CD4-positive, alpha-beta memory T cell (primary cell): ENCODE measurements around the gene THYN1. TPM values are rescaled to one million over a fixed set of nuclear protein-coding genes. Genes with fewer than 3 reads are reported as not detected.

ENCODE experiments used
- CTCF ChIA-PET: fragments of 350-600 bp; sonication (Branson Sonifier 250); formaldehyde crosslinking; loops from one replicate; lab custom pipeline; 2021; ENCODE audit warnings: inconsistent platforms; ENCODE audit not compliant: partially characterized antibody; lab: Charles Lee
- POLR2A ChIA-PET: fragments of 350-600 bp; sonication (Branson Sonifier 250); formaldehyde crosslinking; loops from one replicate; lab custom pipeline; 2021; ENCODE audit not compliant: partially characterized antibody; lab: Charles Lee
- DNase-seq, 5 donors: peaks; one replicate each; pipeline versions ENCODE4 v3.0.0 to v3.0.0-alpha.2; 2020 to 2022; ENCODE audit warnings: mixed read lengths in 1 of 5
- H3K27ac ChIP-seq: one replicate; pipeline ENCODE4 v1.7.0; 2013; ENCODE audit warnings: low read depth, low read length
- H3K27me3 ChIP-seq: 2 replicates; pipeline ENCODE4 v1.7.0; 2013; ENCODE audit warnings: mild to moderate bottlenecking, low read length, moderate library complexity; ENCODE audit not compliant: insufficient read depth
- H3K36me3 ChIP-seq: 2 replicates; pipeline ENCODE4 v1.7.0; 2013; ENCODE audit warnings: mild to moderate bottlenecking, low read length, moderate library complexity; ENCODE audit not compliant: insufficient read depth
- H3K4me1 ChIP-seq: 2 replicates; pipeline ENCODE4 v1.7.0; 2013; ENCODE audit warnings: mild to moderate bottlenecking, low read length, moderate library complexity; ENCODE audit not compliant: insufficient read depth
- H3K4me3 ChIP-seq, 2 donors: one replicate each; pipeline ENCODE4 v1.7.0; 2013; ENCODE audit warnings: low read length in 2 of 2, mild to moderate bottlenecking in 1 of 2
- H3K9me3 ChIP-seq, 2 donors: one replicate each; pipeline ENCODE4 v1.7.0; 2013; ENCODE audit warnings: low read length in 2 of 2, control low read depth in 1 of 2; ENCODE audit not compliant: control insufficient read depth in 1 of 2
- H3K27ac Mint-ChIP-seq, 7 donors: one replicate each; pipeline ENCODE4 v1.8.0; 2020 to 2021; ENCODE audit warnings: mixed read lengths in 7 of 7, mild to moderate bottlenecking in 6 of 7, inconsistent platforms in 3 of 7, moderate library complexity in 3 of 7
- H3K27me3 Mint-ChIP-seq, 2 donors: one replicate each; pipeline ENCODE4 v1.8.0; 2020 to 2021; ENCODE audit warnings: mixed read lengths in 2 of 2
- H3K36me3 Mint-ChIP-seq, 2 donors: one replicate each; pipeline ENCODE4 v1.8.0; 2020 to 2021; ENCODE audit warnings: mixed read lengths in 2 of 2, inconsistent platforms in 1 of 2, mild to moderate bottlenecking in 1 of 2
- H3K4me1 Mint-ChIP-seq, 4 donors: one replicate each; pipeline ENCODE4 v1.8.0; 2020 to 2021; ENCODE audit warnings: mixed read lengths in 4 of 4, mild to moderate bottlenecking in 1 of 4
- H3K4me3 Mint-ChIP-seq, 8 donors: one replicate each; pipeline ENCODE4 v1.8.0; 2020 to 2021; ENCODE audit warnings: mixed read lengths in 8 of 8, mild to moderate bottlenecking in 7 of 8, moderate library complexity in 6 of 8, inconsistent platforms in 3 of 8
- H3K9me3 Mint-ChIP-seq, 8 donors: one replicate each; pipeline ENCODE4 v1.8.0; 2020 to 2021; ENCODE audit warnings: mixed read lengths in 8 of 8, mild to moderate bottlenecking in 5 of 8, inconsistent platforms in 3 of 8, moderate library complexity in 1 of 8
- intact Hi-C: fragments of 100-400 bp; cut with micrococcal nuclease; formaldehyde crosslinking; loops from one replicate; pipeline ENCODE4 v1.15.1; 2023
- polyA plus RNA-seq, 2 donors: library from polyadenylated mRNA; unstranded; fragments of 300-500 nt; fragmentation: Illumina TruSeq; gene quantifications; one replicate each; pipeline ENCODE4 v1.2.3, GENCODE V29; 2021
- total RNA-seq, 2 experiments: library from RNA; stranded (reverse); gene quantifications; one replicate each; pipeline ENCODE4 v1.2.3, GENCODE V29; 2021

The THYN1 gene
- total and polyA plus RNA-seq, 4 experiments from 2014 or later = 59.3 to 163 (median 94.5) TPM

DNA sequence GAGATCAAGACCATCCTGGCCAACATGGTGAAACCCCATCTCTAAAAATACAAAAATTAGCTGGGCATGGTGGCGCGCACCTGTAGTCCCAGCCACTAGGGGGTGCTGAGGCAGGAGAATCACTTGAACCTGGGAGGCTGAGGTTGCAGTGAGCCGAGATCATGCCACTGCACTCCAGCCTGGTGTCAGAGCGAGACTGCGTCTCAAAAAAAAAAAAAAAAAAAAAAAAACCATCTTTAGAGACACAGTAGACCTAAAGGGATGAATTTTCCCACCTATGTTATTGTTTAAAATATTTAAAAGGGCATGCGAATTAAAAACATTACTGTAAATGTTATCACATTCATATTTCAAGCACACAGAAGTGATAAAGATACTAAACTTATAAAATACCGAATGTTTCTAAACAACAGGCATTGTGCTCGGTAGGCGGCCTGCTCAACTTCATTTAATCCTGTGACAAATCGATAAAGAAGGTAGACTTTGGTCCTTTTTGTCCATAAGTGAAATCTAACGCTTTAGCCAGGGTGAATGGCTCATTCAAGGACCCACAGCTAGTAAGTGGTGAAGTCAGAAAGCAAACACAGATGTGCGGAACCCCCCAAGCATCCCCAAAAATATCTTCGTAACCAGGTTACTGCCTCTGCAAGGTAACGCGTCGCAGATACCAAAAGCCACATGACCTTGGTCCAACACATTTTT is 45.5 kb downstream of the THYN1 start:
- no peaks in the 10 kb centered on the region for H3K27me3 ChIP-seq
- Mint-ChIP-seq H3K4me3 (no peak overlapping the region), H3K36me3 (peaks cover 54 to 65% of the 10 kb centered on the region in 2 donors), H3K27me3 (no peaks in the 10 kb centered on the region), H3K9me3 (no peaks in the 10 kb centered on the region), H3K4me1 (peaks cover 1 to 7% (median 5%) of the 10 kb centered on the region in 4 donors), H3K27ac (peak overlapping the region in 4 of 7 donors; percentile 17 to 24 (median 22))
- no peaks in the 10 kb centered on the region for H3K4me1 ChIP-seq
- peaks cover 39% of the 10 kb centered on the region for H3K36me3 ChIP-seq
- H3K9me3 ChIP-seq = no peaks in the 10 kb centered on the region
- no peak overlapping the region for H3K4me3 ChIP-seq
- DNase-seq = peak; percentile 54 to 69 (median 64)
- no peak overlapping the region for H3K27ac ChIP-seq
- intact Hi-C loops = loop anchor here (1.0 to 5.0 kb wide), 4 partner anchors 17 to 280 kb away; partner anchors contain the start of genes GLB1L3 and VPS26B
- CTCF ChIA-PET = interaction anchor here (0.7 to 4.8 kb wide), 13 partner anchors 10 to 280 kb away, joined by 3 to 38 read pairs (median 5); partner anchors contain the start of genes ACAD8, GLB1L3, NCAPD3 and THYN1
- POLR2A ChIA-PET = interaction anchor here (2.9 kb wide), 1 partner anchor 17 kb away, joined by 14 read pairs; the partner anchor contains the start of genes NCAPD3 and VPS26B

DNA sequence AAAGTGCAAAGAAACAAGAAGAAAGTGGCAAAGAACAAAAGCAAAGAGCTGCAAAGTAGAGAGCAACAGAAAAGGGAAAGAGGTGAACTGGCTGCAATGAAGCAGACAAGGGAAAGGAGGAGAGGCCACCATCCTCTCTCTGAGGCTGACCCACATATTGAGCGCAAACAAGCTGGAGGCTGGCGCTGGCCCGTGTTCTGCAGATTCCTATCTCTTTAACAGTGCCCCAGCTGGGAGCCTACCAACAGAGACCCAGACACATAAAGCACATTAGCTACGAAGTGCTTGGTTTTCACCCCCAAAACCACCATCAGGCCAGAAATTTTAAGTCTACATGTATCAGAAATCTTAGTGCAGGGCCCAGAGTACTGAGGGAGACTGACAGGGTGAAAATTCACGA is 47.0 kb downstream of the THYN1 start:
- no peak overlapping the region for H3K4me3 Mint-ChIP-seq

DNA sequence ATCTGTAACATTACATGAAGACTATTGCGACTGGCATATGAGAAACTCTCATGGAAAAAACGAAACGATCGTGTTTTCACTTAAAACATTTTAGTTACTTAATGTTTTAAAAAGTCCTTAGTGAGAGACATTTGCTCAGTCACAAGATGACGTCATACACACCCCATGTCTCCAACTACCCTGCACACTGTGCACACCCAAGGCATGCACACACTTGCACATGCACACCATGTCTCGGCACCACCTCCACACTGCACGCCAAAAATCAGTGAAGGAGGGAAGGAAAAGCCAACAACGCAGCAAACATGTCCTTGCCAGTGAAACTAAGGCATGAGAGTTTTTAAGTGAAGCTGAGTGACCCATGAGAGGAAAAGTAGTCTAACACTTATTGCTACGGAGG is 47.4 kb downstream of the THYN1 start:
- POLR2A ChIA-PET = interaction anchor here (0.8 kb wide), 1 partner anchor 19 kb away, joined by 3 read pairs; the partner anchor contains the start of genes NCAPD3 and VPS26B
- intact Hi-C loops = loop anchor here (5.0 kb wide), 1 partner anchor 278 kb away; no protein-coding TSS in a partner anchor
- CTCF ChIA-PET = interaction anchor here (0.8 to 4.8 kb wide), 6 partner anchors 11 to 278 kb away, joined by 3 to 38 read pairs (median 6); partner anchors contain the start of genes ACAD8, GLB1L3, NCAPD3 and VPS26B
- Histone ChIP-seq H3K36me3 (peaks cover 36% of the 10 kb centered on the region), H3K4me1 (no peaks in the 10 kb centered on the region), H3K9me3 (no peaks in the 10 kb centered on the region), H3K4me3 (no peak overlapping the region), H3K27me3 (no peaks in the 10 kb centered on the region), H3K27ac (no peak overlapping the region)
- Mint-ChIP-seq H3K27ac (no peak overlapping the region), H3K27me3 (no peaks in the 10 kb centered on the region), H3K4me3 (no peak overlapping the region), H3K4me1 (peaks cover 0 to 3% (median 1%) of the 10 kb centered on the region in 4 donors), H3K36me3 (peaks cover 58 to 73% of the 10 kb centered on the region in 2 donors), H3K9me3 (no peaks in the 10 kb centered on the region)
- DNase-seq = no peak

More for the DNA sequence above, 47.0 kb downstream of the THYN1 start:
- H3K27ac Mint-ChIP-seq = peak overlapping the region in 1 of 7 donors; percentile 19
- peaks cover 0 to 5% (median 1%) of the 10 kb centered on the region in 4 donors for H3K4me1 Mint-ChIP-seq
- H3K36me3 Mint-ChIP-seq = peaks cover 57 to 73% of the 10 kb centered on the region in 2 donors
- Histone ChIP-seq H3K27ac (no peak overlapping the region), H3K4me1 (no peaks in the 10 kb centered on the region), H3K27me3 (no peaks in the 10 kb centered on the region), H3K4me3 (no peak overlapping the region), H3K36me3 (peaks cover 39% of the 10 kb centered on the region), H3K9me3 (no peaks in the 10 kb centered on the region)
- intact Hi-C loops = loop anchor here (5.0 kb wide), 1 partner anchor 279 kb away; no protein-coding TSS in a partner anchor
- ChIA-PET POLR2A (interaction anchor here (0.8 kb wide), 1 partner anchor 18 kb away, joined by 3 read pairs; the partner anchor contains the start of genes NCAPD3 and VPS26B), CTCF (interaction anchor here (0.8 to 4.8 kb wide), 5 partner anchors 11 to 279 kb away, joined by 3 to 38 read pairs (median 9); partner anchors contain the start of genes ACAD8, NCAPD3 and VPS26B)
- H3K27me3 Mint-ChIP-seq = no peaks in the 10 kb centered on the region
- no peaks in the 10 kb centered on the region for H3K9me3 Mint-ChIP-seq
- no peak for DNase-seq

DNA sequence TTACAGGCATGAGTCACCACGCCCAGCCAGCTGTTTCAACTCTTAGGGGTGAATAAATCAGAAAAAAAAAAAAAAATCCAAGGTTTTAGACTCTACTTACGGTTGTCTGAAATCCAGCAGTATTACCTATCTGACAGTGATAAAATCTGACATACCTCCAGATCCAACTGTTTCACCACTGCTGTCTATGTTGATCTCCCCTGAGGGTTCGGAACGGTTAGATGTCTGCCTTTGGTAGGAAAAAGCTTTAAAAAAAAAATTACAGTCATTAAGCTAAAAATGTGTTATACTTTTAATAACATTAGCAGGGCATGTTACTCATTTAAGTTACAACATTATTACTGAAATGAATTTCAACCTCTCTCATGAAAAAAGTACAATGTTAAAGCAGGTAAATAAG is 50.5 kb downstream of the THYN1 start:
- no peaks in the 10 kb centered on the region for H3K4me1 ChIP-seq
- H3K9me3 ChIP-seq = no peaks in the 10 kb centered on the region
- ChIA-PET CTCF (interaction anchor here (0.7 to 2.1 kb wide), 4 partner anchors 9 to 85 kb away, joined by 3 to 7 read pairs (median 4); partner anchors contain the start of gene GLB1L3), POLR2A (no interaction called here)
- no peak overlapping the region for H3K4me3 ChIP-seq
- H3K36me3 ChIP-seq = peaks cover 22% of the 10 kb centered on the region
- peaks cover 65 to 78% of the 10 kb centered on the region in 2 donors for H3K36me3 Mint-ChIP-seq
- intact Hi-C loops = no loop called here
- no peaks in the 10 kb centered on the region for H3K27me3 Mint-ChIP-seq
- no peaks in the 10 kb centered on the region for H3K27me3 ChIP-seq
- peaks cover 0 to 5% (median 2%) of the 10 kb centered on the region in 4 donors for H3K4me1 Mint-ChIP-seq
- no peak overlapping the region for H3K4me3 Mint-ChIP-seq
- no peak overlapping the region for H3K27ac Mint-ChIP-seq
- H3K27ac ChIP-seq = no peak overlapping the region
- H3K9me3 Mint-ChIP-seq = no peaks in the 10 kb centered on the region
- no peak for DNase-seq

DNA sequence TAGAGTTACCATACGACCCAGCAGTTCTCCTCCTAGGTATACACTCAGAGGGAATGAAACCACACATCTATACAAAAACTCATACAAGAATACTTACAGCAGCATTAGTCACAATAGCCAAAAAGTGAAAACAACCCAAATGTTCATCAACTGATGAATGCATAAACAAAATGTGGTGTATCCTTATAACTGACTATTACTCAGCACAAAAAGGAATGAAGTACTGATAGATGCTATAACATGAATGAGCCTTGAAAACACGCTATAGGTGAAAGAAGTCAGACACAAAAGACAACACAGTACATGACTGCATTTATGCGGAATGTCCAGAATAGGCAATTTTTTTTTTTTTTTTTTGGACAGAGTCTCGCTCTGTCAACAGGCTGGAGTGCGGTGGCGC is 52.5 kb downstream of the THYN1 start:
- no peak for DNase-seq
- intact Hi-C loops = no loop called here
- peaks cover 67 to 73% of the 10 kb centered on the region in 2 donors for H3K36me3 Mint-ChIP-seq

DNA sequence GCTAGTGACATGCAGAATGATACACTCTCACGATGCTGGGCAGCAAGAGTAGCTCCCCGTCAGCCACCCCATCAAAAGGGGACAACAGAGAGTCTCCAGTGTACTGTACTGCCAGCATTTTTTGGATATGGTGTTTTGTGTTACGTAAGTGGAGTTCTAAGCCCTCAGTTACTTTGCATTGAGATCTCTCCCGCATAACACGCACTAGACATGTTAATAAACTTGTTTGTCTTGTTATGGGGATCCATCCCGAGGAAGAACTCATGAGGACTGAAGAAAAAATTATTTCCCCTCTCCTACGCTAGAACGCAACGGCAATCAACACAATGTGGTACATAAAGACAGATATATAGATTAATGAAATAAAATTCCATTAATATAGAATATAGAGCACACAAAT is 53.6 kb downstream of the THYN1 start:
- Mint-ChIP-seq H3K9me3 (no peaks in the 10 kb centered on the region), H3K27me3 (no peaks in the 10 kb centered on the region), H3K4me3 (no peak overlapping the region), H3K36me3 (peaks cover 61 to 70% of the 10 kb centered on the region in 2 donors), H3K27ac (no peak overlapping the region), H3K4me1 (peaks cover 6 to 10% (median 8%) of the 10 kb centered on the region in 4 donors)
- CTCF ChIA-PET = interaction anchor here (1.2 kb wide), 1 partner anchor 149 kb away, joined by 3 read pairs; no protein-coding TSS in a partner anchor
- Histone ChIP-seq H3K27ac (no peak overlapping the region), H3K4me1 (peaks cover 3% of the 10 kb centered on the region), H3K9me3 (no peaks in the 10 kb centered on the region), H3K4me3 (no peak overlapping the region), H3K36me3 (peaks cover 11% of the 10 kb centered on the region), H3K27me3 (no peaks in the 10 kb centered on the region)
- POLR2A ChIA-PET = no interaction called here
- no peak for DNase-seq
- intact Hi-C loops = no loop called here

More for the DNA sequence above, 52.5 kb downstream of the THYN1 start:
- Mint-ChIP-seq H3K4me3 (no peak overlapping the region), H3K27me3 (no peaks in the 10 kb centered on the region), H3K4me1 (peaks cover 6 to 10% (median 8%) of the 10 kb centered on the region in 4 donors), H3K9me3 (no peaks in the 10 kb centered on the region), H3K27ac (no peak overlapping the region)
- POLR2A ChIA-PET = no interaction called here
- Histone ChIP-seq H3K9me3 (no peaks in the 10 kb centered on the region), H3K4me1 (peaks cover 3% of the 10 kb centered on the region), H3K27me3 (no peaks in the 10 kb centered on the region), H3K36me3 (peaks cover 10% of the 10 kb centered on the region), H3K27ac (no peak overlapping the region), H3K4me3 (no peak overlapping the region)
- CTCF ChIA-PET = interaction anchor here (0.7 to 1.2 kb wide), 2 partner anchors 8 to 150 kb away, joined by 3 read pairs; no protein-coding TSS in a partner anchor
